Calu3 (cell line): ENCODE measurements around the gene GNPTAB. TPM values are rescaled to one million over a fixed set of nuclear protein-coding genes. Genes with fewer than 3 reads are reported as not detected.

Experiments used
- BruUV-seq: library from RNA; stranded (reverse); fragments of 400-500 nt; replicated peaks from 2 replicates; lab custom pipeline; 2021; lab: Mats Ljungman, UMichigan
- CTCF ChIA-PET: fragments of 300-600 bp; sonication (Branson Sonifier 250); formaldehyde crosslinking; loops from one replicate; lab custom pipeline; 2022; ENCODE audit warnings: antibody characterized with exemption; lab: Charles Lee
- DNase-seq: peaks from one replicate; pipeline ENCODE4 v3.0.0; 2022
- H3K27ac Mint-ChIP-seq: one replicate; pipeline ENCODE4 v1.8.0; 2022; ENCODE audit warnings: mixed read lengths; ENCODE audit not compliant: unreplicated experiment
- H3K27me3 Mint-ChIP-seq: one replicate; pipeline ENCODE4 v1.8.0; 2022; ENCODE audit warnings: mixed read lengths; ENCODE audit not compliant: unreplicated experiment
- H3K36me3 Mint-ChIP-seq: one replicate; pipeline ENCODE4 v1.8.0; 2022; ENCODE audit warnings: mild to moderate bottlenecking, moderate library complexity, mixed read lengths; ENCODE audit not compliant: insufficient read depth, unreplicated experiment
- H3K4me1 Mint-ChIP-seq: one replicate; pipeline ENCODE4 v1.8.0; 2022; ENCODE audit warnings: mild to moderate bottlenecking, low read depth, mixed read lengths; ENCODE audit not compliant: unreplicated experiment
- H3K4me3 Mint-ChIP-seq: one replicate; pipeline ENCODE4 v1.8.0; 2022; ENCODE audit warnings: mild to moderate bottlenecking, low read depth, moderate library complexity, mixed read lengths; ENCODE audit not compliant: unreplicated experiment
- H3K9me3 Mint-ChIP-seq: one replicate; pipeline ENCODE4 v1.8.0; 2022; ENCODE audit warnings: low read depth, mixed read lengths; ENCODE audit not compliant: unreplicated experiment
- CTCF ChIP-seq: fragments of 200-600 bp; IDR thresholded peaks from one replicate; pipeline ENCODE4 v1.8.0; 2022; ENCODE audit warnings: antibody characterized with exemption; ENCODE audit not compliant: unreplicated experiment
- intact Hi-C: fragments of 100-400 bp; cut with micrococcal nuclease; formaldehyde crosslinking; loops from one replicate; pipeline ENCODE4 v1.10.0; 2022; ENCODE audit not compliant: unreplicated experiment
- total RNA-seq: library from RNA; stranded (reverse); gene quantifications from 2 replicates; pipeline ENCODE4 v1.2.3, GENCODE V29; 2022

GNPTAB gene
- total RNA-seq, 1 experiment from 2014 or later: 36.0 TPM

- Mint-ChIP-seq H3K27me3 (no peaks in the 10 kb centered on the region), H3K4me3 (peak overlapping the region; percentile 92), H3K4me1 (peaks cover 13% of the 10 kb centered on the region), H3K36me3 (peaks cover 12% of the 10 kb centered on the region), H3K27ac (peak overlapping the region; percentile 73), H3K9me3 (no peaks in the 10 kb centered on the region)
- peak; percentile 4 for DNase-seq
- no peak for TF ChIP-seq CTCF
- TSS peak; percentile 47 for BruUV-seq
- intact Hi-C loops: loop anchor here (2.0 to 10.0 kb wide), 4 partner anchors 38 to 338 kb away; no protein-coding TSS in a partner anchor
- CTCF ChIA-PET: interaction anchor here (0.6 to 2.2 kb wide), 14 partner anchors 10 to 902 kb away, joined by 3 to 19 read pairs (median 4); partner anchors contain the start of genes DRAM1 and WASHC3
These were observed 956 bp downstream of the GNPTAB start for GRCh38 chr12:101829639-101830366.

DNA sequence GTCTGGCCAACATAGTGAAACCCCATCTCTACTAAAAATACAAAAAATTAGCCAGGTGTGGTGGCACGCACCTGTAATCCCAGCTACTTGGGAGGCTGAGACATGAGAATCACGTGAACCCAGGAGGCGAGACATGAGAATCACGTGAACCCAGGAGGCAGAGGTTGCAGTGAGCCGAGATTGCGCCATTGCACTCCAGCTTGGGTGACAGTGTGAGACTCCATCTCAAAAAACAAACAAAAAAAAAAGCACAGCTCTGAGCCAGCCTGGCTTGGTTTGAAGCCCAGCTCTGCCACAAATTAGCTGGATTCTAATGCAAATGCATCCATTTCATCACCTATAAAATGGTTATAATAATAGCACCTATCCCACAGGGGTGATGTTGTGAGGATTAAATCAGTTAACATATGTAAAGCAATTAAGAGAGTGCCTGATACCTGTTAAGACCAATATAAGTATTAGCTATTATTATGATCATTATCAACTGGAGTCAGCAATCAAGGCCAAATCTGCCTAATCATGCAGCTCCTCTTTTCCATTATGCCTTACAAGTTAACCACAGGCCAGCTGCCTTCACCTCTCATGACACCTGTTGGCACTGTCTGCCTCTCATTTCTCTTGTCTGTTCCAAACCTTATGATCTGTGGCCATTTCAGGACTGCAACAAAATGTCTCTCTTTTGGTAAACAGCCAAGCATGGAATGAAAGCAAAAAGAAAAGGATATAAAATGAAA is 2.1 kb downstream of the GNPTAB start:
- H3K27me3 Mint-ChIP-seq: no peaks in the 10 kb centered on the region
- H3K4me3 Mint-ChIP-seq: peak overlapping the region; percentile 92
- CTCF ChIA-PET: interaction anchor here (1.1 kb wide), 1 partner anchor 14 kb away, joined by 3 read pairs; no protein-coding TSS in a partner anchor
- H3K9me3 Mint-ChIP-seq: no peaks in the 10 kb centered on the region
- BruUV-seq: no TSS peak
- TF ChIP-seq CTCF: no peak
- intact Hi-C loops: loop anchor here (5.0 kb wide), 1 partner anchor 336 kb away; no protein-coding TSS in a partner anchor
- peaks cover 12% of the 10 kb centered on the region for H3K36me3 Mint-ChIP-seq
- H3K27ac Mint-ChIP-seq: no peak overlapping the region
- H3K4me1 Mint-ChIP-seq: peaks cover 24% of the 10 kb centered on the region
- no peak for DNase-seq

DNA sequence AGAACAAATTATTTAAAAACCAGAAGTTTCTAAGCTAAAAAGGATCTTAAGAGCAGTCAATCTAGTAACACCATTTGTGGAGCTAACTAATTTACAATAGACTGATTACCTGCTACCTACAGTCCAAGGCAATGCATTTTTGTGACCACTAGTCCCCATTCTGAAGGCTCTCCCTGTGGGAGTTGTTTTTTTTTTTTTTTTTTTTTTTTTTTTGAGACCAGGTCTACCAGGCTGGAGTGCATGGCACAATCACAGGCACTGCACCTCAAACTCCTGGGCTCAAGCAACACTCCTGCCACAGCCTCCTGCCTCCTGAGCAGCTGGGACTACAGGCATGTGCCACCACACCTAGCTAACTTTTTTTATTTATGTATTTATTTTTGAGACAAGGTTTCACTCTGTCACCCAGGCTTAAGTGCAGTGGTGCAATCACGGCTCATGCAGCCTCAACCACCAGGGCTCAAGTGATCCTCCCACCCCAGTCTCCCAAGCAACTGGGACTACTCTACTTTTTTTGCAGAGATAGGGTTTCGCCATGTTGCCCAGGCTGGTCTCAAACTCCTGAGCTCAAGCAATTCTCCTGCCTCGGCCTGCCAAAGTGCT is 3.9 kb downstream of the GNPTAB start:
- no peak overlapping the region for H3K27ac Mint-ChIP-seq
- peaks cover 24% of the 10 kb centered on the region for H3K4me1 Mint-ChIP-seq
- no peaks in the 10 kb centered on the region for H3K9me3 Mint-ChIP-seq
- DNase-seq: no peak
- no TSS peak for BruUV-seq
- peaks cover 12% of the 10 kb centered on the region for H3K36me3 Mint-ChIP-seq
- no peak for TF ChIP-seq CTCF
- no peaks in the 10 kb centered on the region for H3K27me3 Mint-ChIP-seq
- no peak overlapping the region for H3K4me3 Mint-ChIP-seq
- intact Hi-C loops: loop anchor here (5.0 kb wide), 1 partner anchor 335 kb away; no protein-coding TSS in a partner anchor
- CTCF ChIA-PET: interaction anchor here (0.7 kb wide), 1 partner anchor 41 kb away, joined by 6 read pairs; no protein-coding TSS in a partner anchor

GRCh38 chr12:101824831-101825230 is 5.9 kb downstream of the GNPTAB start:
- DNase-seq: no peak
- no peak overlapping the region for H3K4me3 Mint-ChIP-seq
- no peak overlapping the region for H3K27ac Mint-ChIP-seq
- no peaks in the 10 kb centered on the region for H3K9me3 Mint-ChIP-seq
- peaks cover 5% of the 10 kb centered on the region for H3K36me3 Mint-ChIP-seq
- no peak for TF ChIP-seq CTCF
- CTCF ChIA-PET: interaction anchor here (0.7 to 1.7 kb wide), 3 partner anchors 9 to 830 kb away, joined by 3 to 6 read pairs (median 4); no protein-coding TSS in a partner anchor
- intact Hi-C loops: loop anchor here (5.0 kb wide), 1 partner anchor 333 kb away; no protein-coding TSS in a partner anchor
- no TSS peak for BruUV-seq
- no peaks in the 10 kb centered on the region for H3K27me3 Mint-ChIP-seq
- H3K4me1 Mint-ChIP-seq: peaks cover 24% of the 10 kb centered on the region
